Cardiac fibroblast (primary cell): ENCODE data around the gene INPP5J.
"Not testable (repeated sequence)": the region's sequence is repeated elsewhere in the genome, so short reads cannot be mapped to it uniquely, and the experiment has no call there.

Source experiments
- DNase-seq, 2 donors: peaks; one replicate each; pipeline versions ENCODE4 v3.0.0 to v3.0.0-alpha.2; 2010; ENCODE audit warnings: low read depth in 2 of 2
- H3K4me3 ChIP-seq, 2 donors: replicated peaks in 1 of 2; 1 replicate in 1 of 2; 2 replicates in 1 of 2; pipeline ENCODE4 v1.5.1; 2011; ENCODE audit warnings: low read depth in 2 of 2, low read length in 2 of 2, mild to moderate bottlenecking in 2 of 2, moderate library complexity in 1 of 2
- TF ChIP-seq, protein P1 (sequence below): IDR thresholded peaks from one replicate; pipeline ENCODE4 v1.5.1; 2011; ENCODE audit warnings: low read depth, mild to moderate bottlenecking, low read length, inconsistent platforms

INPP5J gene

DNA sequence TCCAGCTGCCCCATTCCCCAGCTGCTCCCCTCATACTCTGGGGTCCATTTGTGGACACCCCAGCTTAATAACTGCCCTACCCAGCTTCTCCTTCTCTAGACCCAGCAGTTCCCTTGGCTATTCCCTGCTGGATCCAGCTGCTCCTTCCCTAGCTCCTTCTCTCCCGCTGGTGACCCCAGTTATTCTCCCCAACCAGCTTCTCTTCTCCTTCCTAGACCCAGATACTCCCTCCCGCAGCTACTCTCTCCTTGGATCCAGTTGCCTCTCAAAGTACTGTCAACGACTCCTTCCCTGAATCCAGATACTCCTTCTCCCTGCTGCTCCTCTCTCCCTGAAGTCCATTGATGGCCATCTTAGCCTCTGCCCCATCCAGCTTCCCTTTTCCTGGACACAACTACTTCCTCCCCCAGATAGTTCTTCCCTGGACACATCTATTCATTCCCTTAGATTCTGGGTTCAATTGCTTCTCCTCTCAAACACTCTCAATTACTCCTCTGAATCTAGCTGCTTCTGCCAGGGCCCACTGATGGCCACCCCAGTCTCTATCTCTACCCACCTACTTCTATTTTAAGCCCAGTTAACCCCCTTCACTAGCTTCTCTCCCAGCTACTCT, 27.0 kb upstream of the INPP5J start:
- no peak for DNase-seq
- no peak overlapping the region for H3K4me3 ChIP-seq
- TF ChIP-seq, protein P1, sequence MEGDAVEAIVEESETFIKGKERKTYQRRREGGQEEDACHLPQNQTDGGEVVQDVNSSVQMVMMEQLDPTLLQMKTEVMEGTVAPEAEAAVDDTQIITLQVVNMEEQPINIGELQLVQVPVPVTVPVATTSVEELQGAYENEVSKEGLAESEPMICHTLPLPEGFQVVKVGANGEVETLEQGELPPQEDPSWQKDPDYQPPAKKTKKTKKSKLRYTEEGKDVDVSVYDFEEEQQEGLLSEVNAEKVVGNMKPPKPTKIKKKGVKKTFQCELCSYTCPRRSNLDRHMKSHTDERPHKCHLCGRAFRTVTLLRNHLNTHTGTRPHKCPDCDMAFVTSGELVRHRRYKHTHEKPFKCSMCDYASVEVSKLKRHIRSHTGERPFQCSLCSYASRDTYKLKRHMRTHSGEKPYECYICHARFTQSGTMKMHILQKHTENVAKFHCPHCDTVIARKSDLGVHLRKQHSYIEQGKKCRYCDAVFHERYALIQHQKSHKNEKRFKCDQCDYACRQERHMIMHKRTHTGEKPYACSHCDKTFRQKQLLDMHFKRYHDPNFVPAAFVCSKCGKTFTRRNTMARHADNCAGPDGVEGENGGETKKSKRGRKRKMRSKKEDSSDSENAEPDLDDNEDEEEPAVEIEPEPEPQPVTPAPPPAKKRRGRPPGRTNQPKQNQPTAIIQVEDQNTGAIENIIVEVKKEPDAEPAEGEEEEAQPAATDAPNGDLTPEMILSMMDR: no peak

DNA sequence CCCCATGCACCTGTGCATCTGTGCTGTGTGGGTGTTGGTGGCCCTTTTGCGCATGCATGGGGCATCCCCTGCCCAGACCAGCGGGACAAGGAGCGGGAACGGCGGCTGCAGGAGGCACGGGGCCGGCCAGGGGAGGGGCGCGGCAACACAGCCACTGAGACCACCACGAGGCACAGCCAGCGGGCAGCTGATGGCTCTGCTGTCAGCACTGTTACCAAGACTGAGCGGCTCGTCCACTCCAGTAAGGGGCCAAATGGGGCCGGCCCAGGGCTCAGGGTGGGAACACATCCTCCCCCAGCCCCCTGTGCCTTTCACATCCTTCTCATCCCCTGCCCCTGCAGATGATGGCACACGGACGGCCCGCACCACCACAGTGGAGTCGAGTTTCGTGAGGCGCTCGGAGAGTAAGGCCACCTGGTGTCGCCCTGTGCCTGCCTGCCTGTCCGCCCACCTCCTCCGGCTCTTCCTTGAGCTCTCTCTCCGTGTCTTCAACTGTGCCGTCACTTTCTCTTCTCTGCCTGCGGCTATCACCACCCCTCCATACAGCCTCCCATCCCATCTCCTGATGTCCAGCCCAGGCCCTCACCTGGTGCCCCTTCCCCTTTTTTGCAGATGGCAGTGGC, 26.0 kb upstream of the INPP5J start:
- no peak for DNase-seq
- H3K4me3 ChIP-seq: no peak overlapping the region
- TF ChIP-seq, protein P1: no peak

DNA sequence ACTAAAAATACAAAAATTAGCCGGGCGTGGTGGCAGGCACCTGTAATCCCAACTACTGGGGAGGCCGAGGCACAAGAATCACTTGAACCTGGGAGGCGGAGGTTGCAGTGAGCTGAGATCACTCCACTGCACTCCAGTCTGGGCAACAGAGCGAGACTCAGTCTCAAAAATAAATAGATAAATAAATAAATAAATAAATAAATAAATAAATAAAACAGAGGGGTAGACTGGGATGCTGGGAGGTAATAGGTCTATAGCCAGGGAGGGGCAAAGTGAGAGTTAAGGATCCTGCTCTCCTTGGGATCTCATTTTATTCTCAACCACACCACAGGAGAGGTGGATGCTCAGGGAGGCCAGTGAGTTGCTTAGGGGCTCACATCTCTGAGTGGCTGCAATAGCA, 25.2 kb upstream of the INPP5J start:
- H3K4me3 ChIP-seq, DNase-seq: not testable (repeated sequence)

DNA sequence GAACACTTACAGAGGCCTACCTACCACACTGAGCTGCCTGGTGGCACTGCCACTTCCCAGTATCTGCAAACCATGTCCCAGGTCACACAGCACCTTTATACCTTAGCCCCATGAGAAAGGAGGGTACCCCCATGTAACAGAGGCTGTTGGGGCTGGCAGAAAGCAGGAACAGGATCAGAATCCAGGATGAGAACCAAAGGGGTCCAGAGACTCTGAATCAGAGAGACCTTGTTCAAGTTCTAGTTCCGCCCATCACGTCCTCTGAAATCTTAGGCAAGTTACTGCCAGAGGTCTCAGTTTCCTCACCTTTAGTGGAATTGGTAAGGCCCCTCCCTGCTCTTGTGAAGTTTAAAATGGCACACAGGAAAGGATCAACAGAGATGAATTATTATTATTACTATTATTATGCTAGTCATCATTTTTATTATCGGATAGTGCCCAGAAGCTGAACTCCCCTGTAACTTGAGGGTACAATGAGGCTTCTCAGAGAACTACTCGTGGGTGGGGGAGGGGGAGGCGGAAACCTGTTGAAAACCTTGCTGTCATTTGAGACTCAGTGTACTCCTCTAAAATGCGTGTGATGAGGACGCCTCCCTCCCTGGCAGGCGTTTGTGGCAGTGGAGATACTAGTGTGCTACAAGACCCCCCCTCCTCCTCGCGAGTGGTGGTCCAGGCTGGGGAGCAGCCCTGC, 24.7 kb upstream of the INPP5J start:
- TF ChIP-seq, protein P1: no peak
- DNase-seq: no peak
- no peak overlapping the region for H3K4me3 ChIP-seq

DNA sequence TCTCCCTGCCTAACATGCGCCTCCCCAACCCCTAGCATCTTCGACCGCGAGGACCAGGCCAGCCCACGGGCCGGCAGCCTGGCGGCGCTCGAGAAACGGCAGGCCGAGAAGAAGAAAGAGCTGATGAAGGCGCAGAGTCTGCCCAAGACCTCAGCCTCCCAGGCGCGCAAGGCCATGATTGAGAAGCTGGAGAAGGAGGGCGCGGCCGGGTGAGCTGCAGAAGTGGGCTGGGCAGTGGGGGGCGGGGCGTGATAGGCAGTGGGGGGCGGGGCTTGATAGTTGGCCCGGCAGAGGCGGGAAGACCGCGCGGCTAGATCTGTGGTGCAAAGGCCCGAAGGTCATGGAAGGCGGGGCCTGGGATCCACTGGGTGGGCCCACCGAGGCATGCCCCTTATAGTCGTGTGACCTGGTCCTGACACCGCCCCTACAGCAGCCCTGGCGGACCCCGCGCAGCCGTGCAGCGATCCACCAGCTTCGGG, 24.1 kb upstream of the INPP5J start:
- no peak for DNase-seq
- H3K4me3 ChIP-seq: no peak overlapping the region

DNA sequence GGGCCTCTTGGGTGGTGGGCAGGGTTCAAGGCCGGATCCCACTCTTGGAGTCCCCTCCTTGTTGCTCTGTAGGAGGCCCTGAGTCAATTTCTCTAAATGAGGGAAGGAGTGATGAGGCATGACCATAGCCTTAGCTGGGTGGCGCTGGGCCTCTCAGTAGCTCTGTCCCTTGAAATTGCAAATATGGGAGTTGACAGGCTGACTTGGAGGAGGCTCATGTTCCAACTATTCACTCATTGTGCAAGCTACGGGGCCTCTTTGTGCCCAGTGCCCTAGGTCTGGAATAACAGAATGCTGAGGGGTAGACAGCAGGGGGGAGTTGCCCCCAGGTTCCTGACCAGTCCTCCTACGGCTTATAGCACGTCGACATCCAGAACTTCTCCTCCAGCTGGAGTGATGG, 23.4 kb upstream of the INPP5J start:
- no peak for DNase-seq
- no peak overlapping the region for H3K4me3 ChIP-seq
- TF ChIP-seq, protein P1: no peak

More for the DNA sequence above, 24.1 kb upstream of the INPP5J start:
- TF ChIP-seq, protein P1: no peak
